HT-29 (cell line): ENCODE measurements around the gene ZNF280D. TPM values are rescaled to one million over a fixed set of nuclear protein-coding genes. Genes with fewer than 3 reads are reported as not detected.
A peak's percentile ranks its signal among the peaks of the same experiment; 100 is the strongest.

Experiments used
- DNase-seq: peaks from one replicate; pipeline ENCODE4 v3.0.0-alpha.2; 2015; ENCODE audit warnings: low spot score
- total RNA-seq: library from RNA; depleted of rRNA; stranded (reverse); fragments of >200 nt; shearing (Covaris generic); gene quantifications from 2 replicates; pipeline ENCODE4 v1.2.3, GENCODE V29; 2014

ZNF280D gene
- total RNA-seq, 1 experiment from 2014 or later, result 8.5 TPM

DNA sequence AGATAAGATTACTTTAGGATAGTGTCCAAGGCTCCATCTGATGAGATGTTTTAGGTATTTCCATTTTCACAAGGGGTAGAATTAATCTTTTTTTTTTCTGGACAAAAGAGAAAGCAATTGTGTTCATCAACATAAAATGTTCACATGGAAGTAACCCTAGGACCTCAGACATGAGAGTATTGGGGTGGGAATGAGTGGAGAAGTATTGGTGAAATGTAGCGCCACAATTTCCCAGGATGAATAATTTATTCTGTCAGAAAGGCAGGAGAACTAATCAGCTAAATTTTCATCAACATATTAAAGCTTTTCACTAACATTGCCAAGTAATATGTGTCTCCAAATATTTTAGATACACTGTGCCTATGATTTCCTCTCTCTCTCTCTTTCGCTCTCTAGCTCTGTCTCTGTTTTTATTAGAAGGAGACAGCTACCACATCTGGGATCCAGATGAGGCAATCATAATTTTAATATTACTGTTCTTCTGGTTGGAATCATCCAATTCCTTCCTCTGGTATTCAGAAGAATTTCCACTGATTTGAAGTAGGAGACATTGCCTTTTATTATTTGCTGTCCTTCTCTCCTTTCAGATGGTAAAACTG is 21.6 kb upstream of the ZNF280D start:
- no peak for DNase-seq

DNA sequence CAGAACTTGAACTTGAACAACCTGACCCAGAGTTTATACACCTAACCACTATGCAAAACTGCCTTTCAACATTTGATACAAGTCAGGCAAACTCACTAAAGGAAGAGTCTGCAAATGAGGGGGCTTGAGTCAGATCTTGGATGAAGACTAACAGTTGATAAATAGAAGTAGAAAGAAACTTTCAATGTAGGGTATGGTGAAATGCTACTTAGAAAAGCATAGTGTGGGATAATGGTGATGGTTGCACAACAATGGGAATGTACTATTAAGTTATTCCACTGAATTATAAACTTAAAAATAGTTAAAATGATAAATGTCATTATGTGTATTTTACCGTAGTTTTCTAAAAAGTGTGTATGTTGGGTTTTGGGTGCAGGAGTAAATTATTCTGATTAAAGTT is 19.7 kb upstream of the ZNF280D start:
- DNase-seq, result no peak

DNA sequence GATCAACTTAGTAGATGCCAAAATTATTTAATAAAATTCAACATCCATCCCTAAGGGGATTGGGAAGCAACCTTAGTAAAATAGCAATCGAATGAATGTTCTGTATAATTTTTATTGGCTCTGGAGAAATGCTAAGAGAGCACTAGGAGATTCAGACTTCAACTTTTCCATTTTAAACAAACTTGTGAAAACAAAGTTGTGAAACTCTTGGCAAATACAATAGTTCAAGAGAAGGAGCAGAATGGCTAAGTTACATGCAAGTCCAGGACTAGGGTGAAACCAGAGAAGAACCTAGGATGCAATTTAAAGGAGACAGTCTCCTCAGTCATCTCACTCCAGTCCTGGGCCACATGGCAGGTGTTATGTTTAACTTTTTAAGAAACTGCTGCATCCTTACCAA is 16.7 kb upstream of the ZNF280D start:
- DNase-seq, result no peak

DNA sequence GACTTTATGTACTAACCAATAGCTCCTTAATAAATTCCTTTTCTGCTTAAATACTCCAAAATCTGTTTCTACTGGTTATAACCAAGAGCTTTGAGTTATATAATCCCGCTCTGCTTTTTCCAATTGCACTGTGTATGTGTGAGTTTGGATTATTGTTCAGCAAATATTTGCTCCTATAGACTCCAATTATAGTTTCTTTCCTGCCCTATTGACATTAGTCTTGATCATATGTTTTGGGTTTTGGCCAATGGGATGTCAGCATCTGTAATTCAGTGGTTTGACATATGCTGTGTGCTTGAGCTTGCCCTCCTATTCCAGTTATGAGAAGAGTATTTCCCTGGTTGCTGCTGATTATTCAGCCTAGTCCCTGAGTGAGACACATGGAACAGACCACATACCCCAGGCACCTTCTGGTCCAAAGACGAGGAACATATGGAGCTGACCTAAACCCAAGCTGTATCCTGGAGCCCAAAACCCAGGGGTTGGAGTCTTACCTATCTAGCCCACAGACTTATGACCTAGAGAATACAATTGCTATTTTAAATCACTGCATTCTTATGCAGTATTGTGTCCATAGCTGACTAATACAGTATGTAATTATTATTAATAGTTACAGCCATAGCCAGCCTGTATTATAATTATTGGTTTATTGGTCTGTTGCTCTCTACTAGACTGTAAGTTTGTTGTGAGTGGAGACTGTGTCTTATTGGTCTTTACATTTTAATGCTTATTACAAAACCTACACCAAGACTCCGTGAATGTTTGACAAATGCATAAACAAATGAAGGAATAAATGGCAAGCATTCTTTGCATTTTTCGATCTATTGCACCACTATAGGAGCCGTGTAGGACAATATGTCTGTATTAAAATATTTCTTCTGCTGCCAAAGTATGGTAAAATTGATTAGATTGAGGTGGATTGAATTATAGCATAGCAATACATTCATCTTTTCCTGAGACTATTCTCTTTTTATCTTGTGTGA is 11.7 kb upstream of the ZNF280D start:
- DNase-seq, result no peak

DNA sequence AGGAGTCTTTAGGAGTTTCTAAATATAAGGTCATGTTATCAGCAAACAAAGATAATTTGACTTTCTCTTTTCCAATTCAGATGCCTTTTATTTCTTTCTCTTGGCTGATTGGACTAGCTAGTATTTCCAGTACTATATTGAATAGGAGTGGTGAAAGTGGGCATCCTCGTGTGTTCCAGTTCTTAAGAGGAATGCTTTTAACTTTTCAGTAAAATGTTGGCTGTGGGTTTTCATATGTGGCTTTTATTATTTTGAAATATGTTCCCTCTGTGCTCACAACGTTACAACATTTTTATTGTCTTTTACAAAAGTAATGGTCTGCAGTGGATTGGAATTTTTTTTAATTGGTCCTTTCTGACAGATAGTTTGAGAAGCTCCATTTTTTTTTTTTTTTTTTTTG is 8.2 kb upstream of the ZNF280D start:
- DNase-seq, result no peak

DNA sequence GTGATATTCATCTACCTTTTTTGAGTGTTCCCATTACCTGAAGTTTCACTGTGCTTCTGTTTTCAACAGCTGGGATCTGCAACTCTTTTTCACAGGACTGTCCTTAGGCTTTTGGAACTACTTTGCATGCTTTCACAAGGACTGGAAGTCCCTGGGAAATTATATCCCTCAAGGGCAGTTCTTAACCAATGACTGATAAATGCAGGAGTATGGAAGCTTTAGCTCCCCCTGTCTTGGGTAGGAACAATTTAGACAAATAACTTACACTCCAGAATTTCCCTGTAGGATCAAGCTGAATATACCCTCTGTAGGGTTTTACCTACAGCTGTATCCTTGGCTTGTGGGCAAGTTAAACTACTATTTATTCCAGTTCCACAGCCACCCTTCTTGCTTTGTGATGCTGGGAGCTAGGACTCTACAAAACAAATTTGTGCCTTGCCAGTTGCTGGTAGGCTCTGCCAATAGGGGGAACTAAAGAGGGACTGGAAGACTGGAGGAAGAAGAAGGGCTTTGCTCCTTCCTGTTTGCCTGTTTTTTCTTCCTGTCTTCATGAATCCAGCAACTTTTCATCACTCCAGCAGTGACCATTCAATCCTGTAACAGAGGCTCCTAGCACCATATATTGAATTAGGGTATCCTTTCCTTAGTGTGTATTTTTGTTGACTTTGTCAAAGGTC is 6.8 kb upstream of the ZNF280D start:
- DNase-seq, result peak; percentile 35

DNA sequence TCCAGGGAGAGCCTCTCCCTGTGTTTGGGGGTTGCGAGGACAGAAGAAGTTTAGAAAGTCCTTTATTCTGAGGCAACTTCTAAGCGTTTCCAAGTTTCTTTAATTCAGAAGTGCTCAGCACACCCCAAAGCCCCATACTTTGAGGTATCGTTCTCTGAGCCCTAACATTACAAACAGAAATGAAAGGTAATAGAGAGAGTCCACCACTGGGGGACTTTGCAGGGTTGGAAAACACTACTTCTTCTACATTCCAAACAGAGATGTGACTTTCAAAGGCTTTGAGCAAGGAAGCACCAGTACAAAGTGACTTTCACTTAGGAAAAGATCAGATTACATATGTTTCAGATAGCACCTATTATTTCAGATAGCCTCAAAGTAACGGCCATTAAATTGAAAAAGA is 6.2 kb upstream of the ZNF280D start:
- DNase-seq, result no peak

DNA sequence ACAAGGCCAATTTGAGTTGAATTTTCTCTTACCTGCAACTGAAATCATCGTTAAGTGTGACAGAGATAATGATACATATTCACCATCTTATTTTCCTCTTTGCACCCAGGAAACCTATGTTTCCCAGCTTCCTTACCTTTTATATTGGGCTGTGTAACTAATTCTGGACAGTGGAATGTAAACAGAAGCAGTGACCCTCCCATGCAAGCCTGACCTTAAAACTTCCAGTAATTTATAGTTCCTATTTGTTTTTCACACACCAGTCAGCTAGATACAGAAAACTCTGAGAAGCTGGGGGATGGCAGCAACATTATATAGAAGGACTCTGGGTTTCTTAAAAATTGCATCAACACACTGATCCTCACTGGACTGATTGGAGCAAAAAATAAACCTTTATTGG is 4.5 kb upstream of the ZNF280D start:
- DNase-seq, result peak; percentile 45

DNA sequence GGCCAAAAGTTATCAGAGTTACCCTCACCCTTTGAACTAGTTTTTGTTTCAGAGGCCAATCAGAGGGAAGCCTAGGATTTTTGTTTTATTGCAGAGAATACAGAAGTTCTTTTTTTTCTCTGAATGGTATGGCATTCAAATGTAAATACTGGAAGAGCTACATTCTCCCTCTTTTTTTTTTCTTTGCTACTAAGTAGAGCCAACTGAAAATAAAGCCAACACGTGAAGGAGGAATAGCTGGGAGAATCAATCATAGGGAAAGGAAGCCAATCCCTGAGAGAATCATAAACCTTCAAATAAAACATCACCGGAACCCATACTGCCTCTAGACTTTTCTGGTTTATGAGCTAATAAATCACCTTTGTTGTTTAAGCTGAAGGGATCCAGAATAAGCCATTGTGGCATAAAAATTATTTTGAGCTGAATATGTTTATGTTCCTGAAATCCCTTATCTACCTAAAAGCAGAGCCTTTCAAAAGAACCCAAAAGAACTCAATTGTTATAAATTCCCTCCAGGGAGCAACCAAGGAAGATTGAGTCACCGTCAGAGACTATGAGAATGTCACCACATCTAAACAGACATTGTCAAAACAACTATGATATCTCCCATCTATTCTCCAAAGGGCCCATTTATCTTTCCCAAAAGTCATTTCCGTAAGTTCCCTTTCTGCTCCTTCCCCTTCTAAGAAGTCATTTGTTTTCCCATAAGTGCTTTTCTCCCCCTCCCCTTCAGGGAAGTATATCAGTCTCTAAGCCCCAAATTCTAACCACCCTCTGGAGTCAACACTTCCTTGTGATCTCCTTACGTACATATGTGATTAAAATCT is 3.8 kb upstream of the ZNF280D start:
- DNase-seq, result no peak

DNA sequence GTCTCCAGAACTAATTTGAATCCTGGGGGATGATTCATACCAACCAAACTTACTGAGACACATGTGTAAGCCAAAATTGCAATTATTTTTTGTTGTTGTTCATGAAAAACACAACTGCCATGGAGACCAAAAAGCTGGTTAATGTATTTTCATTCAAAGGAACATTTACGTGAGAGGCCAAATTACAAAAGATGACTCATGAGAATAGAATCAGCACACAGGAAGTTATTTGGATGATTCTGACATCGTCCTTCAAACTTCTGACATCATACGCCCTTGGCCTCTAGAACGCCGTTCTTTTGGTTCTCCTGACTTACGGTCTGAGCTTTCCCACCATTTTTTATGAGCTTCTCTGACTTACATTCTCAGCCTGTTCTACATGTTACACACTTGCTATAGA is 3.0 kb upstream of the ZNF280D start:
- peak; percentile 26 for DNase-seq

DNA sequence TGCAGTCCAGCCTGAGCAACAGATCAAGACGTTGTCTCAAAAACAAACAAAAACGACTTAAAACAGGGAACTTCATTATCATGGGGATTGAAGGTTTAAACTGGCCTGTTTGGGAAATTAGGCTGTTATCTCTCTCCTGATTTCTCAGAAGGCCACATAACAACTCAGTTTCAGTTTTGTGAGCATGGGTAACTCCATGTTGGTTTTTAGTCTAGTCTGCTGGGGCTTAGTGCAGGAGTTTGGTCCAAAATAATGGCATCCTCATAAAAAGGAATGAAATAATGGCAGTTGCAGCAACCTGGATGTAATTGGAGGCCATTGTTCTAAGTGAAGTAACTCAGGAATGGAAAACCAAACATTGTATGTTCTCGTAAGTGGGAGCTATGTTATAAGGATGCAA is 2.3 kb upstream of the ZNF280D start:
- no peak for DNase-seq

DNA sequence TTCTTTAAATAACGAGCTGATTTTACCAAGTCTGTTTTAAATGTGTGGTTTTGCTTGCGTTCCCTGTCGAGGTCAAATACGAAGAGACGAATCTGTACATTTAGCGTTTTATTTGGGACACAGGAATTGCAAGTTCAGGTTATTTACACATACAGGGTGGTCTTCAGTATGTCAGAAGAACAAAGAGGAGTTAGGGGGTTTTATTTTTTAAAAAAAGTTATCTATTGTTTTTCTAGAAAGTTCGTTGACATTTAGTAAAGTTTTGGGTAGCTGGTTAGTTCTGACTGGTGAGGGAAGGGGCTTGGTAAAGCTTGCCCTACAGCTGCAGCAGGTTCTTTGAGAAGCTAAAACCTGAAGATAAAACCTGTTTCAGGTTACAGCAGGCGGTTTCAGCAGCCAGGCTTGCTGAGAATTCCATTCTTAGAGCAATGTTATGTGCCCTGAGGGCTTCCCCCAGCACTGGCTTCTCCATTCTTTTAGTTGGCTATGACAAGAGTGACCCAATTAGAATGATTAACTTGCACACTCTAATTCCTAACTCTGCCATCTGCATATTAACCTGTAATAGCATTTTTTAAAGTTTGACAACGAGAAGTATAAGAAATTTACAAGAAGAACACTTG is 815 bp upstream of the ZNF280D start:
- DNase-seq, result peak; percentile 21

DNA sequence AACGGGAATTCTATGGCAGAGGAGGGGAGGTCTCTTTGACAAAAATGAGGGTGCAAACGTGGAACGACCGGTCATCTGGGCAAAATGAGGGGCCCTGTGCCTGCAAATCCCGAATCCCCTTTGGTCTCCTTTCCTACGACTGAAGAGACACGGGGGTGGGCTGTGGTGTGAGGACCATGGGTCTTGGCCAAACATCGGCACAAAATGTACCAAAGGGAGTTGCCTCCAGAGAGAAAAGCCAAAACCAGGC is 498 bp downstream of the ZNF280D start:
- DNase-seq, result peak; percentile 68

DNA sequence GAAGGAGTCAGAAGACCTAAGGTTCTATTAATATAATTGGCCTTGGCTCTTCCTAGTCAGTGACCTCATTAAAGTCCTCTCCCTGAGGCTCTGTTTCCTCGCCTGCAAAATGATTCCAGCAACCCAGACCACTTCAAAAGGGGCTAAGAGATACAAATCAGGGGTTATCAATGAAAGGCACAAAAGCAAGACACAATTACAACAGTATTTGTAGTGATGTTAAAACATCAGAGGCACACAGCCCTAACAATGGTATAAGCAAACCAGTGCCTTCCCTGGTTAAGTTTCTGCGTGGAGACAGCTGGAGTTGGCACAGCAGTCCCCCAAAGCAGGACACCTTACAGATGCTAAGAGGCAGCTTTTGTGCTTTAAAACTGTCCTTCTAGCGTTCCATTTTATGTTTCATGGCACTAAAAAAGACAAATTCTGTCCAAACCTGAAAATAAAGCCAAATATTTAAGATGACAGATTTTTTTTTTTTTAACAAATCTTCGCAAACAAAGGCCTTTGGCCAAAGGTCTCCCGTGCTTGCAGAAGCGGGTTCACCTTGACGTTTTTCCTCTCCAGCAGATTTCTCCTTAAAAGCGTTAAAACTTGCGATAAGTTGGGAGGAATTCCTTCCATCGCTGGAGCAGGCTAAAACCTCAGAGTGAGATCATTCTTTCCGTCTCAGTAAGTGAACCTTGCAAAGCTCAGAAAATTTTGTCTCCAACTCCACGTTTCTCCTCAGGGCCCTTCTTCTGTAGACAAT is 999 bp downstream of the ZNF280D start:
- peak; percentile 61 for DNase-seq

DNA sequence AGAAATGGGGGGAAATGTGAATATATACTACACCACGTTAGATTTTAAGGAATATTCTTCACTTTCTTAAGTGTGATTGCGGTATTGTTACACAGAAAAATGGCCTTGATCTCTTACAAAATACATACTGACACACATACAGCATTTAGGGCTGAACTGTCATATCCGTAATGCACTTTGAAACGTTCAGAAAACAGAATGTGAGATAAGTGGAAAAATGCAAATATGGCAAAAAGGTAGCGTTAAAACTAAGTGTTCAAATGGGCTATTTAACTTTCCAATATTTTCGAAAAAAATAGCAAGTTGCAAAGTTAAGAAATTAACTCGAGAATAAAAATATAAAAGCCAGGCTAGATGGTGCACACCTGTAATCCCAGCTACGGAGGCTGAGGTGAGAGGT is 1.8 kb downstream of the ZNF280D start:
- DNase-seq, result no peak

DNA sequence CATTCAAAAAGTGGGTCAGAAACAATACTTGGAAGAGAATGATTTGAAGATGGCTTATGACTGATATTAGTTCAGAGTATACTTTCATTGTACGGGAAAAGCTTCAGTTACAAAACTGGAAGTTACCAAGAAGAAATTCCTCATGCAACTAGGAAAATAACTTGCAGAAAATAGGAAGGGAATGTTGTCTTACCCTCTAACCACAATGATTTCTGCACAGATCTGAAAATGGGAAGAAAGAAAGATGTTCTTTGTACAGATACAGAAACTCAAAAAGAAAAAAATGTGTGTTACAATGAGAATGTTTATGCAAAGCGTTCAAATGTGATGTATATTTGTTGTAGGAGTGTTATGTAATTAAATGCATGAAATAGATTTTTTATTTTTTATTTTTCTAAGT is 3.7 kb downstream of the ZNF280D start:
- no peak for DNase-seq

DNA sequence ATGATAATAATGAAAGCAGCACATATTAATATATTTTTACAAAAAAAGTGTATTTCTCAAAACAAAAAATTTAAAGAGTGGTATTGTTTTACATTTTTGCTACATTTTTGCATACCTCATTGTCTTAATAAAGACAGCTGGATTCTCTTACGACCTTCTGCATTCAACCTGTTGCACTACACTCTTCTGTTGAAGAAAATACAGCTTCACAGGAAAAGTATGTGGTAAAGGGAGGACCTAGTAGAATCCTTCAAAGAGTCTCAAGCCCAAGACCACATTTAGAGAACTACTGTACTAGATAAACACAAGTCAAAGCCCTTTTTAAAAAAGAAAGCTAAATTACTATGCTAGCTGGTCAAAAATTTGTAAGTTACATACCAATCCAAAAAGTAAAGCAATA is 7.9 kb downstream of the ZNF280D start:
- no peak for DNase-seq

DNA sequence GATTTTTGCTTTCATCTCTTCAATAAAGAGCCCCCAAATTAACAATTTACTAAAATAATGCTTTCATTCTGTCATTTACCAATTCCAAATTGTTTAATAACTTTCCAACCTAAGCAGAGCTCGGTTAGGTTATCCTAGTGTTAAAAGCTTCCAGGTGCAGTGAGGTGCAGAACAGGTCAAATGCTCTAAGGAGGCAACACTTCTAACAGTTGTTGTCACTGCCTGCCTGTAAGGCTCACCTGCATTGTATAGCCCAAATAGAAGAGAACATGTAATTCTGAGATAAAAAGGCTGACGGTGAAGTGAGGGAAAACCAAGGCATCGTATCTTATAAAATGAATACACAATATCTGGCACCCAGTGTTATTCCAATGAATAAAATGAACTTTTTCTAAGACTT is 9.1 kb downstream of the ZNF280D start:
- DNase-seq, result no peak

DNA sequence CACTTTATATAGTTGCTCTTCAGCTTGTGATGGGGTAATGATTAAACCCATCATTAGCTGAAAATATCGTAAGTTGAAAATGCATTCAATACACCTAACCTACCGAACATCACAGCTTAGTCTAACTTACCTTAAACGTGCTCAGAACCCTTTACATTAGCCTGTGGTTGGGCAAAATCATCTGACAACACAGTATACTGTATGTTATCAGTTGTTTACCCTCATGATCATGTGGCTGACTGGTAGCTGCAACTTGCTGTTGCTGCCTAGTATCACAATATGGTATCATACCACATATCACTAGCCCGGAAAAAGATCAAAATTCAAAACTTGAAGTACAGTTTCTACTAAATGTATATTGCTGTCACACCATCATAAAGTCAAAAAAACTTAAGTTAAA is 9.5 kb downstream of the ZNF280D start:
- no peak for DNase-seq

DNA sequence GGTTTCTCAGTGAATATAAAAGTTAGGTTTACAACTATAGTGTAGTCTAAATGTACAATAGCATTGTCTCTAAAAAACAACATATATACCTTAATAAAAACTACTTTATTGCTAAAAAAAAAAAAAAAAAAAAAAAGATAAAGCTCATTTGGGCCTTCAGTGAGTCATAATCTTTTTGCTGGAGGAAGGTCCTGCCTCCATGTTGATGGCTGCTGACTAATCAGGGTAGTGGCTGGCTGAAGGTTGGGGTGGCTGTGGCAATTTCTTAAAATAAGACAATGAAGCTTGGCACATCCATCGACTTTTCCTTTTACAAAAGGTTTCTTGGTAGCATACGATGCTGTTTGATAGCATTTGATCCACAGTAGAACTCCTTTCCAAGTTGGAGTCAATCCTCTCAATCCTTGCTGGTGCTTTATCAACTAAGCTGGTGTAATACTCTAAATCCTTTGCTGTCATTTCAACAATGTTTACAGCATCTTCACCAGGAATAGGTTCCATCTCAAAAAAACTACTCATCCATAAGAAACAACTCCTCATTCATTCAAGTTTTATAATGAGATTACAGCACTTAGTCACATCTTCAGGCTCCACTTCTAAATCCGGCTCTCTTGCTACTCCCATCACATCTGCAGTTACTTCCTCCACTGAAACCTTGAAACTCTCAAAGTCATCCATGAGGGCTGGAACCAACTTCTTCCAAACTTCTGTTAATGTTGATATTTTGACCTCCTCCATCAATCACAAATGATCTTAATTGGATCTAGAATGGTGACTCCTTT is 13.3 kb downstream of the ZNF280D start:
- no peak for DNase-seq
